ENCODE data around the gene PPFIA1.
A peak's percentile ranks its signal among the peaks of the same experiment; 100 is the strongest.

Gene PPFIA1

GRCh38 chr11:70268526-70268925, 2.0 kb upstream of the PPFIA1 start:
- H2BK12ac ChIP-seq (ENCODE audit: low read length), result no peak overlapping the region
- H3K4ac ChIP-seq (ENCODE audit: low read depth, low read length), result no peak overlapping the region
- H3K18ac ChIP-seq (ENCODE audit: low read length), result no peak overlapping the region
- DNase-seq, result no peak
- H4K8ac ChIP-seq (ENCODE audit: low read depth, low read length), result no peak overlapping the region
- no peaks in the 10 kb centered on the region for H3K27me3 ChIP-seq (ENCODE audit: insufficient read depth, low read length)
- H3K14ac ChIP-seq (ENCODE audit: low read length), result no peak overlapping the region
- H4K91ac ChIP-seq (ENCODE audit: low read depth, low read length), result no peak overlapping the region
- no peak overlapping the region for H2AFZ ChIP-seq (ENCODE audit: insufficient read depth, low read length, poor library complexity)
- H3K4me2 ChIP-seq (ENCODE audit: low read length), result no peak overlapping the region
- H3K4me1 ChIP-seq (ENCODE audit: control insufficient read depth in 1 of 2, insufficient read depth in 2 of 2, low read length in 2 of 2), result no peaks in the 10 kb centered on the region
- H3K79me2 ChIP-seq (ENCODE audit: control insufficient read depth, insufficient read depth, low read length, poor library complexity), result peaks cover 9% of the 10 kb centered on the region
- no peak overlapping the region for H3K9ac ChIP-seq (ENCODE audit: low read length)
- peaks cover 2 to 6% of the 10 kb centered on the region in 2 experiments for H3K36me3 ChIP-seq (ENCODE audit: control insufficient read depth in 1 of 2, insufficient read depth in 2 of 2, low read length in 2 of 2)
- no CpG with 5 or more reads among the region's 10 CpGs for WGBS (ENCODE audit: extremely low coverage, insufficient coverage, insufficient read length)
- H2BK5ac ChIP-seq (ENCODE audit: low read depth, low read length, poor library complexity), result no peak overlapping the region
- H3K27ac ChIP-seq (ENCODE audit: low read depth, low read length), result no peak overlapping the region
- no peaks in the 10 kb centered on the region for H3K9me3 ChIP-seq (ENCODE audit: insufficient read depth, low read depth, low read length)
- H3K23ac ChIP-seq (ENCODE audit: low read length), result no peak overlapping the region
- no peak overlapping the region for H2AK5ac ChIP-seq (ENCODE audit: low read length)
- no peak overlapping the region for H4K12ac ChIP-seq (ENCODE audit: low read depth, low read length)
- H3K79me1 ChIP-seq (ENCODE audit: low read length), result peaks cover 11% of the 10 kb centered on the region
- H2BK120ac ChIP-seq (ENCODE audit: insufficient read depth, low read length, poor library complexity), result no peak overlapping the region
- H3K4me3 ChIP-seq (ENCODE audit: low read depth, low read length), result no peak overlapping the region

DNA sequence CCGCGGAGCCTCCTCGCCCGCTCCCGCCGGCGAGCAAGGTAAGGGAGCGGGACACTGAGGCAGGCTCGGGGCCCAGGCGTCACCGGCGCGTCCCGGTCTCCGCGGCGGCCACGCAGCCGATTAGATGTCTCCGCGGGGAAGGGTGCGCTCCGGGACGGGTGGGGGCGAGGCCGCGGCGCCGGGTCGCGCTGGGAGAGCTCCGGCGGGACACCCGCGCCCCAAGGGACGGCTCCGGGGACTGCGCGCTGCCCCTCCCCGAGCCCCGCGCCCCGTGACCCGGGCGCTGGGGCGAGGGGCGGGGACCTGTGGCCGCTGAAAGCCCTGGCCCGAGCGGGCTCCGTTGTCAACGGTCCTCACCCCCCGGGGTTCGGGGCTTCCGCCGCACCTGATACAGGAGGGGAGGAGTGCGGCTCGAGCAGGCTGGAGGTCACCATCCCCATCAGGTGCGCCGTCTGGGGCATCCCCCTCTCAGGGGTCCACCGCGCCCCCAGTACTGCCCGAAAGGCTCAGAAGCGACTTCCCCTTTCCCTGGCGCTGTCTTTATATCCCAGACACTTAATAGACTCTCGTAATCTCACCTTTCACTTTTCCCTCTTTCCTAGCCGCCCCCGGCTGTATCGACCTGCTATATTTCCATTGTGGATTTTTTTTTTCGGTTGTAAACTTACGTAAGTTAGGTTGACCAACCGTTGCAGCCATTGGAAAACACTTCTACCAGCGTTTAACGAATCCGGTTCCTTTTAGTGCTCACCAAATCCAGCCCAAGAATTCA, 573 bp downstream of the PPFIA1 start:
- peak overlapping the region; percentile 99 for H3K4me3 ChIP-seq (ENCODE audit: low read depth, low read length)
- no peaks in the 10 kb centered on the region for H3K9me3 ChIP-seq (ENCODE audit: insufficient read depth, low read depth, low read length)
- H3K9ac ChIP-seq (ENCODE audit: low read length), result peak overlapping the region; percentile 92
- H4K12ac ChIP-seq (ENCODE audit: low read depth, low read length), result peak overlapping the region; percentile 60
- H3K27ac ChIP-seq (ENCODE audit: low read depth, low read length), result peak overlapping the region; percentile 28
- peaks cover 4 to 18% of the 10 kb centered on the region in 2 experiments for H3K36me3 ChIP-seq (ENCODE audit: control insufficient read depth in 1 of 2, insufficient read depth in 2 of 2, low read length in 2 of 2)
- peak overlapping the region; percentile 29 for H2BK120ac ChIP-seq (ENCODE audit: insufficient read depth, low read length, poor library complexity)
- peak overlapping the region; percentile 94 for H3K4me2 ChIP-seq (ENCODE audit: low read length)
- H4K8ac ChIP-seq (ENCODE audit: low read depth, low read length), result peak overlapping the region; percentile 74
- H3K18ac ChIP-seq (ENCODE audit: low read length), result peak overlapping the region; percentile 51
- peak overlapping the region; percentile 67 for H4K91ac ChIP-seq (ENCODE audit: low read depth, low read length)
- H3K4ac ChIP-seq (ENCODE audit: low read depth, low read length), result peak overlapping the region; percentile 83
- peak; percentile 12 to 52 for DNase-seq
- no peaks in the 10 kb centered on the region for H3K27me3 ChIP-seq (ENCODE audit: insufficient read depth, low read length)
- H3K14ac ChIP-seq (ENCODE audit: low read length), result peak overlapping the region; percentile 78
- H3K4me1 ChIP-seq (ENCODE audit: control insufficient read depth in 1 of 2, insufficient read depth in 2 of 2, low read length in 2 of 2), result no peaks in the 10 kb centered on the region
- WGBS (ENCODE audit: extremely low coverage, insufficient coverage, insufficient read length), result no CpG with 5 or more reads among the region's 75 CpGs
- H3K79me2 ChIP-seq (ENCODE audit: control insufficient read depth, insufficient read depth, low read length, poor library complexity), result peaks cover 9% of the 10 kb centered on the region
- H3K79me1 ChIP-seq (ENCODE audit: low read length), result peaks cover 10% of the 10 kb centered on the region
- H2BK5ac ChIP-seq (ENCODE audit: low read depth, low read length, poor library complexity), result peak overlapping the region; percentile 34
- no peak overlapping the region for H2BK12ac ChIP-seq (ENCODE audit: low read length)
- no peak overlapping the region for H2AK5ac ChIP-seq (ENCODE audit: low read length)
- peak overlapping the region; percentile 73 for H2AFZ ChIP-seq (ENCODE audit: insufficient read depth, low read length, poor library complexity)
- no peak overlapping the region for H3K23ac ChIP-seq (ENCODE audit: low read length)

GRCh38 chr11:70271649-70271953, 1.1 kb downstream of the PPFIA1 start:
- peaks cover 9% of the 10 kb centered on the region for H3K79me2 ChIP-seq (ENCODE audit: control insufficient read depth, insufficient read depth, low read length, poor library complexity)
- H3K23ac ChIP-seq (ENCODE audit: low read length), result no peak overlapping the region
- H3K4me2 ChIP-seq (ENCODE audit: low read length), result peak overlapping the region; percentile 94
- H4K12ac ChIP-seq (ENCODE audit: low read depth, low read length), result no peak overlapping the region
- no peak overlapping the region for H2BK12ac ChIP-seq (ENCODE audit: low read length)
- H3K4ac ChIP-seq (ENCODE audit: low read depth, low read length), result no peak overlapping the region
- H4K91ac ChIP-seq (ENCODE audit: low read depth, low read length), result no peak overlapping the region
- H3K14ac ChIP-seq (ENCODE audit: low read length), result no peak overlapping the region
- no peaks in the 10 kb centered on the region for H3K27me3 ChIP-seq (ENCODE audit: insufficient read depth, low read length)
- H3K4me1 ChIP-seq (ENCODE audit: control insufficient read depth in 1 of 2, insufficient read depth in 2 of 2, low read length in 2 of 2), result no peaks in the 10 kb centered on the region
- no peak for DNase-seq
- no peak overlapping the region for H3K9ac ChIP-seq (ENCODE audit: low read length)
- H3K36me3 ChIP-seq (ENCODE audit: control insufficient read depth in 1 of 2, insufficient read depth in 2 of 2, low read length in 2 of 2), result peaks cover 4 to 18% of the 10 kb centered on the region in 2 experiments
- no peak overlapping the region for H4K8ac ChIP-seq (ENCODE audit: low read depth, low read length)
- H2AFZ ChIP-seq (ENCODE audit: insufficient read depth, low read length, poor library complexity), result no peak overlapping the region
- H3K79me1 ChIP-seq (ENCODE audit: low read length), result peaks cover 10% of the 10 kb centered on the region
- H3K9me3 ChIP-seq (ENCODE audit: insufficient read depth, low read depth, low read length), result no peaks in the 10 kb centered on the region
- no peak overlapping the region for H3K27ac ChIP-seq (ENCODE audit: low read depth, low read length)
- no peak overlapping the region for H2BK120ac ChIP-seq (ENCODE audit: insufficient read depth, low read length, poor library complexity)
- H3K18ac ChIP-seq (ENCODE audit: low read length), result no peak overlapping the region
- no peak overlapping the region for H2AK5ac ChIP-seq (ENCODE audit: low read length)
- H2BK5ac ChIP-seq (ENCODE audit: low read depth, low read length, poor library complexity), result no peak overlapping the region
- no peak overlapping the region for H3K4me3 ChIP-seq (ENCODE audit: low read depth, low read length)
- no CpG with 5 or more reads among the region's 2 CpGs for WGBS (ENCODE audit: extremely low coverage, insufficient coverage, insufficient read length)

- Histone ChIP-seq H4K8ac (ENCODE audit: low read depth, low read length) (no peak overlapping the region), H2AFZ (ENCODE audit: insufficient read depth, low read length, poor library complexity) (no peak overlapping the region), H3K4me3 (ENCODE audit: low read depth, low read length) (no peak overlapping the region), H3K4ac (ENCODE audit: low read depth, low read length) (peak overlapping the region; percentile 7), H3K79me2 (ENCODE audit: control insufficient read depth, insufficient read depth, low read length, poor library complexity) (peaks cover 9% of the 10 kb centered on the region), H2BK5ac (ENCODE audit: low read depth, low read length, poor library complexity) (no peak overlapping the region), H3K14ac (ENCODE audit: low read length) (no peak overlapping the region), H3K79me1 (ENCODE audit: low read length) (peaks cover 10% of the 10 kb centered on the region), H3K36me3 (ENCODE audit: control insufficient read depth in 1 of 2, insufficient read depth in 2 of 2, low read length in 2 of 2) (peaks cover 4 to 18% of the 10 kb centered on the region in 2 experiments), H2BK120ac (ENCODE audit: insufficient read depth, low read length, poor library complexity) (no peak overlapping the region), H3K9me3 (ENCODE audit: insufficient read depth, low read depth, low read length) (no peaks in the 10 kb centered on the region), H3K9ac (ENCODE audit: low read length) (no peak overlapping the region), H3K4me1 (ENCODE audit: control insufficient read depth in 1 of 2, insufficient read depth in 2 of 2, low read length in 2 of 2) (no peaks in the 10 kb centered on the region), H3K23ac (ENCODE audit: low read length) (no peak overlapping the region), H3K18ac (ENCODE audit: low read length) (no peak overlapping the region), H3K27ac (ENCODE audit: low read depth, low read length) (no peak overlapping the region), H4K12ac (ENCODE audit: low read depth, low read length) (no peak overlapping the region), H3K27me3 (ENCODE audit: insufficient read depth, low read length) (no peaks in the 10 kb centered on the region), H4K91ac (ENCODE audit: low read depth, low read length) (no peak overlapping the region), H2BK12ac (ENCODE audit: low read length) (no peak overlapping the region), H3K4me2 (ENCODE audit: low read length) (peak overlapping the region; percentile 7), H2AK5ac (ENCODE audit: low read length) (no peak overlapping the region)
- no CpG with 5 or more reads among the region's 7 CpGs for WGBS (ENCODE audit: extremely low coverage, insufficient coverage, insufficient read length)
- no peak for DNase-seq
Measured at GRCh38 chr11:70272009-70272408, 1.5 kb downstream of the PPFIA1 start.

All from trophoblast cell (in vitro differentiated cells and primary cell).